Measurements from ENCODE around the gene APOO. TPM values are rescaled to one million over a fixed set of nuclear protein-coding genes. Genes with fewer than 3 reads are reported as not detected.

The APOO gene
- total and polyA plus RNA-seq, 2 of the 4 experiments (the other 2 are of a cell fraction), result 9.0 to 14.2 TPM

DNA sequence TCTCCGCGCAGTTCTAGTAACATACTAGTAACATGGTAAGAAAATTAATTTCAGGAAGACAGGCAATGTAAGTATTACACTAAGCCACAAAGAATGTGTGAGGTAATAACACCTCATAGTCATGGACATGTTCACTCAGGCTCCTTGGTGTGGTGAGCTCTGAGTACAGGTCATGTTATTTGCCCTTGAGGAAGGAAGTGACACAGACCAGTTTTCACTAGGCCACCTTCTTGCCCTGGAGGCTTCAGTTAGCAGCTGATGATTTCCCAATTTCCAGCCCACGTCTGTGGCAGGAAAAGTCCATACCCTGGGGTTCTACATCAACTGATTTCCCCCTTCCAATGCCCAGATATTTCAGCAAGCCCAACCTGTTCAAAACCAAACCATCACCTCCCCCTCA, 6.7 kb downstream of the APOO start:
- Histone ChIP-seq H3K4ac (ENCODE audit: low read depth, low read length) (no peak overlapping the region), H2BK5ac (ENCODE audit: low read depth, low read length, poor library complexity, severe bottlenecking) (no peak overlapping the region), H4K20me1 (ENCODE audit: insufficient read depth, low read length) (no peaks in the 10 kb centered on the region), H4K5ac (ENCODE audit: low read depth, low read length) (no peak overlapping the region), H3K4me1 (ENCODE audit: control insufficient read depth, insufficient read depth, low read length) (peaks cover 4% of the 10 kb centered on the region), H4K91ac (ENCODE audit: insufficient read depth, low read depth, low read length) (no peak overlapping the region), H2BK15ac (ENCODE audit: low read depth, low read length) (no peak overlapping the region), H3K18ac (ENCODE audit: low read depth, low read length) (no peak overlapping the region), H3K27ac (ENCODE audit: insufficient read depth, low read length) (no peak overlapping the region), H4K8ac (ENCODE audit: low read depth in 2 of 2, low read length in 2 of 2) (no peak overlapping the region), H3K4me2 (ENCODE audit: low read depth, low read length) (no peak overlapping the region), H2BK120ac (ENCODE audit: low read depth, low read length) (0 out of 2 replicates have a peak overlapping the region, but pooled peaks have one; percentile 11), H3K9me3 (ENCODE audit: control insufficient read depth, insufficient read depth, low read length) (no peaks in the 10 kb centered on the region), H3K4me3 (ENCODE audit: insufficient read depth, low read depth, low read length) (no peak overlapping the region), H3K14ac (replicated peaks; ENCODE audit: low read depth, low read length) (no peak overlapping the region), H2AFZ (replicated peaks; ENCODE audit: low read length, poor library complexity) (peak overlapping the region; percentile 10), H3K56ac (ENCODE audit: extremely low read depth, insufficient read depth, low read length) (no peak overlapping the region), H3K9ac (ENCODE audit: low read depth, low read length) (no peak overlapping the region), H3K9me1 (ENCODE audit: insufficient read depth, low read length) (no peaks in the 10 kb centered on the region), H2AK9ac (replicated peaks; ENCODE audit: low read depth, low read length, poor library complexity) (no peak overlapping the region), H3K79me1 (ENCODE audit: low read depth in 1 of 2, low read length in 2 of 2) (peaks cover 0 to 3% of the 10 kb centered on the region in 2 experiments; a peak in 2 of 4 replicates), H3K36me3 (ENCODE audit: control insufficient read depth, insufficient read depth, low read length) (no peaks in the 10 kb centered on the region), H2BK20ac (ENCODE audit: low read depth, low read length) (no peak overlapping the region), H2AK5ac (ENCODE audit: low read depth, low read length) (no peak overlapping the region; the same call in 1 of the 2 replicates), H3K27me3 (ENCODE audit: control insufficient read depth, insufficient read depth, low read length) (no peaks in the 10 kb centered on the region), H3K23ac (ENCODE audit: low read depth, low read length) (no peak overlapping the region)
- dilution Hi-C loops (cut with HindIII; ENCODE audit: low sequenced_read_pairs, unreplicated experiment) (no loop called here), intact Hi-C loops (cut with micrococcal nuclease) (loop anchor here (1.0 to 10.0 kb wide), 2 partner anchors 158 to 344 kb away; partner anchors contain the start of gene ACOT9), in situ Hi-C loops (cut with MboI; ENCODE audit: low sequenced_read_pairs) (loop anchor here (5.0 to 10.0 kb wide), 3 partner anchors 116 to 204 kb away; partner anchors contain the start of genes ACOT9 and SAT1)
- no peak for TF ChIP-seq MXI1 (IDR thresholded peaks at IDR 0.05; ENCODE audit: borderline replicate concordance, low read depth, low read length)
- TF ChIP-seq CEBPB (IDR thresholded peaks at IDR 0.05; ENCODE audit: low read depth, low read length), result peak; percentile 69
- 0 out of 2 replicates have a peak, but pooled peaks have one; percentile 25 for TF ChIP-seq FOS (IDR thresholded peaks at IDR 0.05; ENCODE audit: low read depth, low read length)
- TF ChIP-seq POLR2A (IDR thresholded peaks at IDR 0.05; ENCODE audit: low read depth, low read length), result no peak
- WGBS, 2 experiments (ENCODE audit: extremely low coverage in 2 of 2, insufficient read length in 1 of 2), result no CpG with 5 or more reads among the region's 3 CpGs
- DNase-seq, result peak; percentile 84
- BruUV-seq (replicated peaks), result no TSS peak
- CTCF ChIA-PET, result interaction anchor here (0.5 to 3.0 kb wide), 10 partner anchors 13 to 1765 kb away, joined by 3 to 34 read pairs (median 4); partner anchors contain the start of gene SAT1
- no peak for ATAC-seq (ENCODE audit: low read depth)
- POLR2A ChIA-PET (ENCODE audit: unreplicated experiment), result interaction anchor here (1.2 to 1.4 kb wide), 2 partner anchors 118 to 158 kb away, joined by 4 to 5 read pairs; partner anchors contain the start of genes ACOT9 and SAT1
